Measurements from ENCODE around the gene BRMS1. TPM values are rescaled to one million over a fixed set of nuclear protein-coding genes. Genes with fewer than 3 reads are reported as not detected.

The BRMS1 gene
- total and polyA plus RNA-seq, 2 donors from 2014 or later = 32.8 to 69.7 TPM

GRCh38 chr11:66294626-66295620 is 50.0 kb downstream of the BRMS1 start:
- Histone ChIP-seq H3K9ac (ENCODE audit: low read length in 3 of 3) (no peak overlapping the region), H3K4me1 (ENCODE audit: control insufficient read depth in 2 of 3, insufficient read depth in 2 of 3, low read depth in 1 of 3, low read length in 3 of 3) (peaks cover 0 to 1% (median under 1%) of the 10 kb centered on the region in 3 donors), H3K4me3 (ENCODE audit: low read length in 3 of 3) (no peak overlapping the region), H3K9me3 (ENCODE audit: control insufficient read depth in 2 of 3, insufficient read depth in 1 of 3, low read length in 3 of 3) (no peaks in the 10 kb centered on the region), H3K27ac (ENCODE audit: low read depth in 2 of 2, low read length in 2 of 2) (no peak overlapping the region), H3K27me3 (ENCODE audit: control insufficient read depth, insufficient read depth, low read length) (peaks cover 16% of the 10 kb centered on the region), H3K36me3 (ENCODE audit: control insufficient read depth in 2 of 3, insufficient read depth in 3 of 3, low read length in 3 of 3) (no peaks in the 10 kb centered on the region)
- no peak for TF ChIP-seq CTCF (IDR thresholded peaks at IDR 0.05; ENCODE audit: borderline replicate concordance, extremely low read depth, insufficient read depth)
- intact Hi-C loops (cut with DNase I) = no loop called here
- no peak for DNase-seq
- no peak for FAIRE-seq

GRCh38 chr11:66293777-66294625 is 50.9 kb downstream of the BRMS1 start:
- peaks cover 16% of the 10 kb centered on the region for H3K27me3 ChIP-seq (ENCODE audit: control insufficient read depth, insufficient read depth, low read length)
- DNase-seq = no peak

GRCh38 chr11:66293352-66293751 is 51.6 kb downstream of the BRMS1 start:
- H3K9ac ChIP-seq (ENCODE audit: low read length in 3 of 3) = no peak overlapping the region
- no peak for FAIRE-seq
- peaks cover 0 to 6% (median 5%) of the 10 kb centered on the region in 3 donors for H3K4me1 ChIP-seq (ENCODE audit: control insufficient read depth in 2 of 3, insufficient read depth in 2 of 3, low read depth in 1 of 3, low read length in 3 of 3)
- no peak for DNase-seq
- H3K4me3 ChIP-seq (ENCODE audit: low read length in 3 of 3) = no peak overlapping the region
- TF ChIP-seq CTCF (IDR thresholded peaks at IDR 0.05; ENCODE audit: borderline replicate concordance, extremely low read depth, insufficient read depth) = no peak
- H3K27ac ChIP-seq (ENCODE audit: low read depth in 2 of 2, low read length in 2 of 2) = no peak overlapping the region
- intact Hi-C loops (cut with DNase I) = no loop called here
- H3K27me3 ChIP-seq (ENCODE audit: control insufficient read depth, insufficient read depth, low read length) = peaks cover 16% of the 10 kb centered on the region
- H3K36me3 ChIP-seq (ENCODE audit: control insufficient read depth in 2 of 3, insufficient read depth in 3 of 3, low read length in 3 of 3) = no peaks in the 10 kb centered on the region
- H3K9me3 ChIP-seq (ENCODE audit: control insufficient read depth in 2 of 3, insufficient read depth in 1 of 3, low read length in 3 of 3) = no peaks in the 10 kb centered on the region

More at GRCh38 chr11:66293777-66294625, 50.9 kb downstream of the BRMS1 start:
- peaks cover 0 to 5% (median 5%) of the 10 kb centered on the region in 3 donors for H3K4me1 ChIP-seq (ENCODE audit: control insufficient read depth in 2 of 3, insufficient read depth in 2 of 3, low read depth in 1 of 3, low read length in 3 of 3)
- FAIRE-seq = no peak
- no peak overlapping the region for H3K9ac ChIP-seq (ENCODE audit: low read length in 3 of 3)
- H3K27ac ChIP-seq (ENCODE audit: low read depth in 2 of 2, low read length in 2 of 2) = no peak overlapping the region
- no peak overlapping the region for H3K4me3 ChIP-seq (ENCODE audit: low read length in 3 of 3)
- no peaks in the 10 kb centered on the region for H3K36me3 ChIP-seq (ENCODE audit: control insufficient read depth in 2 of 3, insufficient read depth in 3 of 3, low read length in 3 of 3)
- intact Hi-C loops (cut with DNase I) = no loop called here
- TF ChIP-seq CTCF (IDR thresholded peaks at IDR 0.05; ENCODE audit: borderline replicate concordance, extremely low read depth, insufficient read depth) = no peak
- no peaks in the 10 kb centered on the region for H3K9me3 ChIP-seq (ENCODE audit: control insufficient read depth in 2 of 3, insufficient read depth in 1 of 3, low read length in 3 of 3)

Measured in kidney (tissue), 14 donors.